GOT3 (cell line): ENCODE data around the gene HOXC10.
A peak's percentile ranks its signal among the peaks of the same experiment; 100 is the strongest.

ENCODE experiments used
- DNase-seq: peaks from one replicate; lab custom pipeline; 2025; ENCODE audit warnings: mixed read lengths; lab: John Stamatoyannopoulos, UW

Gene HOXC10

GRCh38 chr12:53984901-53985691, at the start of gene HOXC10:
TSS of gene HOXC10 (plus strand) at chr12:53985146. CDS start at chr12:53985260, 114 bp downstream.
- peak; percentile 40 for DNase-seq

- DNase-seq: no peak
Observed at GRCh38 chr12:53935383-53936341, 49.3 kb upstream of the HOXC10 start.

GRCh38 chr12:53937099-53937498, 47.8 kb upstream of the HOXC10 start:
- no peak for DNase-seq

- DNase-seq: no peak
Observed at GRCh38 chr12:53937596-53938325, 47.2 kb upstream of the HOXC10 start.

- peak; percentile 75 for DNase-seq
Observed at GRCh38 chr12:53938326-53939140, 46.4 kb upstream of the HOXC10 start, which contains the start of gene HOXC13. TSS of gene HOXC13 (plus strand) at chr12:53938831. CDS start at chr12:53938907, 76 bp downstream.

GRCh38 chr12:53939141-53940108, 45.5 kb upstream of the HOXC10 start:
- no peak for DNase-seq

- no peak for DNase-seq
Observed at GRCh38 chr12:53940443-53941014, 44.4 kb upstream of the HOXC10 start.

- no peak for DNase-seq
Observed at GRCh38 chr12:53941187-53941586, 43.8 kb upstream of the HOXC10 start.

- DNase-seq: no peak
Observed at GRCh38 chr12:53941750-53942149, 43.2 kb upstream of the HOXC10 start.

- no peak for DNase-seq
Observed at GRCh38 chr12:53942467-53942997, 42.4 kb upstream of the HOXC10 start.

- DNase-seq: no peak
Observed at GRCh38 chr12:53944209-53944608, 40.7 kb upstream of the HOXC10 start.

- DNase-seq: no peak
Observed at GRCh38 chr12:53944907-53945847, 39.8 kb upstream of the HOXC10 start.

GRCh38 chr12:53947743-53948142, 37.2 kb upstream of the HOXC10 start:
- DNase-seq: no peak

GRCh38 chr12:53948650-53949593, 36.0 kb upstream of the HOXC10 start:
- no peak for DNase-seq

- no peak for DNase-seq
Observed at GRCh38 chr12:53949631-53950436, 35.1 kb upstream of the HOXC10 start.

- DNase-seq: no peak
Observed at GRCh38 chr12:53950437-53950773, 34.5 kb upstream of the HOXC10 start.
